GM12892 (cell line): Measurements from ENCODE around the gene CLUH.

Source experiments
- POLR2A ChIP-seq: IDR thresholded peaks from 2 replicates; pipeline ENCODE4 v1.6.1; 2011; ENCODE audit warnings: low read depth, low read length, control low read depth
- POLR2AphosphoS5 ChIP-seq: IDR thresholded peaks from 2 replicates; pipeline ENCODE4 v1.6.1; 2011; ENCODE audit warnings: low read depth, low read length, control low read depth
- TAF1 ChIP-seq: IDR thresholded peaks from 2 replicates; pipeline ENCODE4 v1.6.1; 2011; ENCODE audit warnings: low read depth, mild to moderate bottlenecking, control low read depth, low read length, borderline replicate concordance

DNA sequence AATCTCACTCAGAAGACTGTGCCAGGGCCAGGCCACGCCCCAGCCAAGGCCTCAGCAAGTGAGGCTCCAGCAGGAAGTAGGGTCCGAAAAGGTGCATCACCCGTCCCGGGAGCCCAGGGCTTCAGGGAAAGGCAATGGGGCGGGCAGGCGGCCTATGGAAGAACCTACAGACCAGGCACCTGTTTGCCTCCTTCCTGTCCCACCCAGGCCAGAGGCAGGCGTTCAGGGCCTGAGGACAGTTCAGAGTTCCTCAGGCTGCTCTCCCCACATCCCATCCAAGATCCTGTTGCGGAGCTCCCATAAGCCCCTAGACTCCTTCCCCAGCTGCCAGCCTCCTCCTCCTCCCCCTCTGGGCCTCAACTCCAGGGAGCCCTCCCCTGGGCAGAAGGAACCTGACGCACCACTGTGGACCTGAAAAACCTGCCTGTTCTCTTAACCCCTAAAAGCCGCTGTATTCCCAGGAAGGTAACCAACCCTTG is 2.3 kb downstream of the CLUH start:
- TF ChIP-seq POLR2A (no peak), POLR2AphosphoS5 (no peak), TAF1 (no peak)
